Neural cell (in vitro differentiated cells): ENCODE results near the gene PSMA7. TPM values are rescaled to one million over a fixed set of nuclear protein-coding genes. Genes with fewer than 3 reads are reported as not detected.

Experiments
- H2AFZ ChIP-seq: fragments of 200-600, 300-800 bp; sonication (generic), shearing (Covaris generic); 2 replicates; pipeline ENCODE4 v1.6.0; 2014; ENCODE audit warnings: low read depth, mild to moderate bottlenecking, antibody characterized with exemption, low read length, moderate library complexity
- H3F3A ChIP-seq: fragments of 200-600 bp; shearing (Covaris generic); 2 replicates; pipeline ENCODE4 v1.6.1; 2016; ENCODE audit warnings: mild to moderate bottlenecking, moderate library complexity, mixed read lengths, antibody characterized with exemption, low read length; ENCODE audit not compliant: insufficient read depth, poor library complexity, severe bottlenecking
- H3K27ac ChIP-seq: fragments of 200-600, 300-800 bp; sonication (generic), shearing (Covaris generic); 2 replicates; pipeline ENCODE4 v1.5.1; 2014; ENCODE audit warnings: mild to moderate bottlenecking, low read length, moderate library complexity
- H3K27me3 ChIP-seq: fragments of 300-800, 200-600 bp; sonication (generic), shearing (Covaris generic); 2 replicates; pipeline ENCODE4 v1.6.0; 2014; ENCODE audit warnings: mild to moderate bottlenecking, low read depth, low read length, moderate library complexity; ENCODE audit not compliant: insufficient read depth
- H3K36me3 ChIP-seq: fragments of 300-800, 200-600 bp; sonication (generic), shearing (Covaris generic); 2 replicates; pipeline ENCODE4 v1.5.1; 2014; ENCODE audit warnings: mild to moderate bottlenecking, antibody characterized with exemption, low read length, moderate library complexity; ENCODE audit not compliant: insufficient read depth
- H3K4me2 ChIP-seq: fragments of 300-800, 200-600 bp; sonication (generic), shearing (Covaris generic); 2 replicates; pipeline ENCODE4 v1.6.0; 2014; ENCODE audit warnings: mild to moderate bottlenecking, low read length
- H3K4me3 ChIP-seq: fragments of 300-800, 200-600 bp; sonication (generic), shearing (Covaris generic); 2 replicates; pipeline ENCODE4 v1.5.1; 2014; ENCODE audit warnings: mild to moderate bottlenecking, low read length, moderate library complexity
- H3K79me2 ChIP-seq: fragments of 200-600 bp; shearing (Covaris generic); replicated peaks from 2 replicates; pipeline ENCODE4 v1.6.0; 2014; ENCODE audit warnings: mild to moderate bottlenecking, low read length, moderate library complexity; ENCODE audit not compliant: insufficient read depth
- H3K9ac ChIP-seq: fragments of 300-800, 200-600 bp; sonication (generic), shearing (Covaris generic); 2 replicates; pipeline ENCODE4 v1.6.1; 2016; ENCODE audit warnings: mild to moderate bottlenecking, low read length, mixed read lengths
- H3K9me2 ChIP-seq: fragments of 200-600 bp; shearing (Covaris generic); 2 replicates; pipeline ENCODE4 v1.6.1; 2016; ENCODE audit warnings: mild to moderate bottlenecking, low read length, mixed read lengths; ENCODE audit not compliant: insufficient read depth
- H3K9me3 ChIP-seq: fragments of 200-600, 300-800 bp; sonication (generic), shearing (Covaris generic); 2 replicates; pipeline ENCODE4 v1.6.1; 2016; ENCODE audit warnings: mild to moderate bottlenecking, mixed run types, low read length, moderate library complexity, mixed read lengths
- H4K20me1 ChIP-seq: fragments of 200-600 bp; shearing (Covaris generic); 2 replicates; pipeline ENCODE4 v1.6.1; 2016; ENCODE audit warnings: mild to moderate bottlenecking, mixed run types; ENCODE audit not compliant: insufficient read depth
- EP300 ChIP-seq: fragments of 450-650 bp; conservative IDR thresholded peaks from 2 replicates; pipeline ENCODE4 v1.6.1; 2014; ENCODE audit warnings: antibody characterized with exemption, mild to moderate bottlenecking, moderate library complexity; ENCODE audit not compliant: poor library complexity, severe bottlenecking
- EZH2 ChIP-seq: fragments of 200-600, 300-800 bp; shearing (Covaris generic), sonication (generic); IDR thresholded peaks from 2 replicates; pipeline ENCODE4 v1.6.1; 2014; ENCODE audit warnings: antibody characterized with exemption, low read length, borderline replicate concordance, mild to moderate bottlenecking; ENCODE audit not compliant: insufficient read depth, poor library complexity, severe bottlenecking
- MXI1 ChIP-seq: fragments of 450-650 bp; conservative IDR thresholded peaks from 2 replicates; pipeline ENCODE4 v1.6.1; 2014; ENCODE audit warnings: antibody characterized with exemption, mild to moderate bottlenecking; ENCODE audit not compliant: poor library complexity, severe bottlenecking
- POLR2AphosphoS5 ChIP-seq: IDR thresholded peaks from 2 replicates; pipeline ENCODE4 v1.6.1; 2012
- RAD21 ChIP-seq: fragments of 450-650 bp; conservative IDR thresholded peaks from 2 replicates; pipeline ENCODE4 v1.6.1; 2014; ENCODE audit warnings: antibody characterized with exemption, mild to moderate bottlenecking, moderate library complexity
- SMC3 ChIP-seq: fragments of 450-650 bp; conservative IDR thresholded peaks from 2 replicates; pipeline ENCODE4 v1.6.1; 2014; ENCODE audit warnings: antibody characterized with exemption, mild to moderate bottlenecking, moderate library complexity; ENCODE audit not compliant: poor library complexity
- TAF1 ChIP-seq: IDR thresholded peaks from 2 replicates; pipeline ENCODE4 v1.6.1; 2012; ENCODE audit warnings: low read depth
- polyA minus RNA-seq: library from RNA; depleted of rRNA, polyadenylated mRNA; stranded (reverse); fragments of >200 nt; gene quantifications from 2 replicates; pipeline ENCODE4 v1.2.3, GENCODE V29; 2014
- polyA plus RNA-seq: library from polyadenylated mRNA; depleted of rRNA; stranded (reverse); fragments of >200 nt; gene quantifications from 2 replicates; pipeline ENCODE4 v1.2.3, GENCODE V29; 2014
- TF ChIP-seq, protein P1 (sequence below): fragments of 450-650 bp; IDR thresholded peaks from 2 replicates; pipeline ENCODE4 v1.5.1; 2014; ENCODE audit warnings: antibody characterized with exemption, mild to moderate bottlenecking, moderate library complexity; ENCODE audit not compliant: poor library complexity, severe bottlenecking
- TF ChIP-seq, protein P2 (sequence below): IDR thresholded peaks from 2 replicates; pipeline ENCODE4 v1.6.1; 2012; ENCODE audit warnings: borderline replicate concordance

The PSMA7 gene
- 871 and 874 TPM in 2 replicates for polyA plus RNA-seq
- polyA minus RNA-seq, result 181 and 185 TPM in 2 replicates

- TF ChIP-seq MXI1 (peak; percentile 79), SMC3 (peak; percentile 20), EZH2 (no peak), POLR2AphosphoS5 (peak; percentile 88), EP300 (peak; percentile 51), RAD21 (peak; percentile 23), TAF1 (peak; percentile 82)
- TF ChIP-seq, protein P1, sequence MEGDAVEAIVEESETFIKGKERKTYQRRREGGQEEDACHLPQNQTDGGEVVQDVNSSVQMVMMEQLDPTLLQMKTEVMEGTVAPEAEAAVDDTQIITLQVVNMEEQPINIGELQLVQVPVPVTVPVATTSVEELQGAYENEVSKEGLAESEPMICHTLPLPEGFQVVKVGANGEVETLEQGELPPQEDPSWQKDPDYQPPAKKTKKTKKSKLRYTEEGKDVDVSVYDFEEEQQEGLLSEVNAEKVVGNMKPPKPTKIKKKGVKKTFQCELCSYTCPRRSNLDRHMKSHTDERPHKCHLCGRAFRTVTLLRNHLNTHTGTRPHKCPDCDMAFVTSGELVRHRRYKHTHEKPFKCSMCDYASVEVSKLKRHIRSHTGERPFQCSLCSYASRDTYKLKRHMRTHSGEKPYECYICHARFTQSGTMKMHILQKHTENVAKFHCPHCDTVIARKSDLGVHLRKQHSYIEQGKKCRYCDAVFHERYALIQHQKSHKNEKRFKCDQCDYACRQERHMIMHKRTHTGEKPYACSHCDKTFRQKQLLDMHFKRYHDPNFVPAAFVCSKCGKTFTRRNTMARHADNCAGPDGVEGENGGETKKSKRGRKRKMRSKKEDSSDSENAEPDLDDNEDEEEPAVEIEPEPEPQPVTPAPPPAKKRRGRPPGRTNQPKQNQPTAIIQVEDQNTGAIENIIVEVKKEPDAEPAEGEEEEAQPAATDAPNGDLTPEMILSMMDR, result no peak
- TF ChIP-seq, protein P2, sequence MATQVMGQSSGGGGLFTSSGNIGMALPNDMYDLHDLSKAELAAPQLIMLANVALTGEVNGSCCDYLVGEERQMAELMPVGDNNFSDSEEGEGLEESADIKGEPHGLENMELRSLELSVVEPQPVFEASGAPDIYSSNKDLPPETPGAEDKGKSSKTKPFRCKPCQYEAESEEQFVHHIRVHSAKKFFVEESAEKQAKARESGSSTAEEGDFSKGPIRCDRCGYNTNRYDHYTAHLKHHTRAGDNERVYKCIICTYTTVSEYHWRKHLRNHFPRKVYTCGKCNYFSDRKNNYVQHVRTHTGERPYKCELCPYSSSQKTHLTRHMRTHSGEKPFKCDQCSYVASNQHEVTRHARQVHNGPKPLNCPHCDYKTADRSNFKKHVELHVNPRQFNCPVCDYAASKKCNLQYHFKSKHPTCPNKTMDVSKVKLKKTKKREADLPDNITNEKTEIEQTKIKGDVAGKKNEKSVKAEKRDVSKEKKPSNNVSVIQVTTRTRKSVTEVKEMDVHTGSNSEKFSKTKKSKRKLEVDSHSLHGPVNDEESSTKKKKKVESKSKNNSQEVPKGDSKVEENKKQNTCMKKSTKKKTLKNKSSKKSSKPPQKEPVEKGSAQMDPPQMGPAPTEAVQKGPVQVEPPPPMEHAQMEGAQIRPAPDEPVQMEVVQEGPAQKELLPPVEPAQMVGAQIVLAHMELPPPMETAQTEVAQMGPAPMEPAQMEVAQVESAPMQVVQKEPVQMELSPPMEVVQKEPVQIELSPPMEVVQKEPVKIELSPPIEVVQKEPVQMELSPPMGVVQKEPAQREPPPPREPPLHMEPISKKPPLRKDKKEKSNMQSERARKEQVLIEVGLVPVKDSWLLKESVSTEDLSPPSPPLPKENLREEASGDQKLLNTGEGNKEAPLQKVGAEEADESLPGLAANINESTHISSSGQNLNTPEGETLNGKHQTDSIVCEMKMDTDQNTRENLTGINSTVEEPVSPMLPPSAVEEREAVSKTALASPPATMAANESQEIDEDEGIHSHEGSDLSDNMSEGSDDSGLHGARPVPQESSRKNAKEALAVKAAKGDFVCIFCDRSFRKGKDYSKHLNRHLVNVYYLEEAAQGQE, result no peak
- Histone ChIP-seq H3K79me2 (peaks cover 78% of the 10 kb centered on the region), H4K20me1 (peaks cover 51% of the 10 kb centered on the region), H3K4me3 (peak within 1 kb of the TSS; percentile 95), H3K9ac (peak within 1 kb of the TSS; percentile 84), H3K9me2 (no peaks in the 10 kb centered on the region), H3K36me3 (peaks cover 10% of the 10 kb centered on the region), H3K27ac (peak within 1 kb of the TSS; percentile 88), H2AFZ (no peak within 1 kb of the TSS), H3K4me2 (peak within 1 kb of the TSS; percentile 88), H3F3A (peaks cover 7% of the 10 kb centered on the region), H3K27me3 (no peaks in the 10 kb centered on the region), H3K9me3 (no peaks in the 10 kb centered on the region)
These were observed at the start of gene PSMA7, which contains the start of gene SS18L1 for GRCh38 chr20:62143081-62143956. Gene PSMA7, minus strand, starts transcription at chr20:62143394. Its CDS starts 91 bp downstream, at chr20:62143303. Gene SS18L1, plus strand, starts transcription at chr20:62143769. Its CDS starts 52 bp downstream, at chr20:62143821.

GRCh38 chr20:62192635-62193034, 49.4 kb upstream of the PSMA7 start:
- no peak overlapping the region for H3K9ac ChIP-seq
- no peaks in the 10 kb centered on the region for H3F3A ChIP-seq
- peaks cover 1% of the 10 kb centered on the region for H3K79me2 ChIP-seq
- no peak overlapping the region for H3K27ac ChIP-seq
- H2AFZ ChIP-seq, result no peak overlapping the region
- H3K4me3 ChIP-seq, result no peak overlapping the region
- no peaks in the 10 kb centered on the region for H3K9me2 ChIP-seq
- H3K9me3 ChIP-seq, result no peaks in the 10 kb centered on the region
- no peaks in the 10 kb centered on the region for H3K36me3 ChIP-seq
- H4K20me1 ChIP-seq, result no peaks in the 10 kb centered on the region
- H3K4me2 ChIP-seq, result no peak overlapping the region
- no peaks in the 10 kb centered on the region for H3K27me3 ChIP-seq
- TF ChIP-seq TAF1, result no peak
- no peak for TF ChIP-seq MXI1
- TF ChIP-seq POLR2AphosphoS5, result no peak
